HG02642 (cell line): ENCODE measurements around the gene MMD.
"Not testable (repeated sequence)": the region's sequence is repeated elsewhere in the genome, so short reads cannot be mapped to it uniquely, and the experiment has no call there.

Experiments
- ATAC-seq: cut with Tn5 transposase; IDR thresholded peaks from one replicate; pipeline ENCODE4 v1.9.1; 2021; ENCODE audit warnings: mild to moderate bottlenecking; ENCODE audit not compliant: unreplicated experiment, poor library complexity

The MMD gene

DNA sequence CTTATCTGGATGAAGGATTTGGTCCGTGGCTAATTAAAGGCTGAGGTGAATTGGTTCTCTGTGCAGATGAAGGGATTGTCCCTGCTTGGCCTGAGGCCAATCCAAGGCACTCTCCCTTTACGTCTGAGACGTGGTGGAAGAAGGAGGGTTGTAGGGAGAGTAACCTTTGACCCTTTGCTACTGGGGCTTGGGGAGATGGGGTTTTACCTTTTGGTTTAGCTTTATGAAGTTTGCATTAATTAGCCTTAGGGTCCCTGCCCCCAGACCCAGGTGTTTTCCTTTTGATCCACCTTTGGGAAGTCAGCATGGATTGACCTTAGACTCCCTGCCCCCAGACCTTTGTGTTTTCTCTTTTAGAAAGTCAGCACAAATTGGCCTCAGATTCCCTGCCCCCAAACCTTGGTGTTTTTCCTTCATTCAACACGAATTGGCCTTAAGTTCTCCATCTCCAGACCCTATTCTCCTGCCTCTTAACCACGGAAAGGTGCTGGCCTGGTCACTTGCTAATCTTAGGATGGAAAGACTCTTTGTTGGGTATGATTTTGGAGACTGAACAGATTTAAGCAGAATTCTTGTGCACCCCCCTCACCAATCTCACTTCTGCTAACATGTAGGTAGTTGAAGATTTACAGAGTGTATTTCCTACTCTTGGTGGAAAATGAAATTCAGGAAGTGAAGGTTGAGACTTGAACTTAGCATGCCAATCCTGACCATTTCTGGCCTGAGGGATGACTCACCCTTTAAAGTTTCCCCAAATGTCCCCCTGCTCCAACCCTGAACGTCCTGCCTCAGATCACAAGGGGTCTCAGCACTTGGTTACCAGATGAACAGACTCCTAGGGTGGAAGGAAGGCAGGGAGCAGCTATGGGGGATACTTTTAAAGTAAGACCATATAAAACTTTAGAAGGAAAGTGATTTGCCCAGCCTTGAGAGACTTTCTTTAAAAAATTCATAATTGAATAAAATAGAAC is 23.1 kb upstream of the MMD start:
- ATAC-seq = peak; percentile 78

GRCh38 chr17:55443904-55444303 is 22.3 kb upstream of the MMD start:
- no peak for ATAC-seq

GRCh38 chr17:55442953-55443683 is 21.5 kb upstream of the MMD start:
- ATAC-seq = no peak

- ATAC-seq = no peak
Measured at GRCh38 chr17:55442462-55442861, 20.8 kb upstream of the MMD start.

DNA sequence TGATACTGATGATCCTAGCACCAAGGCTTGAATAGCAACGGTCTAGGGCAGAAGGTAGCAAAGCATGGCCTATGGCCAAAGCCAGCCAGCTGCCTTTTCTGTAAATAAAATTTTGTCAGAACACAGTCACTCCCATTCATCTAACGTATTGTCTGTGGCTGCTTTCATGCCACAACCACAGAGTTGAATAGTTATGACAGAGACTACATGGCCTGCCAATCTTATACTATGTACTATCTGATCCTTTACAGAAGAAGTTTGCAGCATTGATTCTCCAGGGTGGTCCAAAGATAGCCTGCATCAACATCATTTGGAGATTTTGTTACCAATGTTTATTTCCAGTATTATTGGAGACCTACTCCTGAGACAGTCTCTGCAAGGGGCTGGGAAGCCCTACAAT is 19.9 kb upstream of the MMD start:
- ATAC-seq = no peak

DNA sequence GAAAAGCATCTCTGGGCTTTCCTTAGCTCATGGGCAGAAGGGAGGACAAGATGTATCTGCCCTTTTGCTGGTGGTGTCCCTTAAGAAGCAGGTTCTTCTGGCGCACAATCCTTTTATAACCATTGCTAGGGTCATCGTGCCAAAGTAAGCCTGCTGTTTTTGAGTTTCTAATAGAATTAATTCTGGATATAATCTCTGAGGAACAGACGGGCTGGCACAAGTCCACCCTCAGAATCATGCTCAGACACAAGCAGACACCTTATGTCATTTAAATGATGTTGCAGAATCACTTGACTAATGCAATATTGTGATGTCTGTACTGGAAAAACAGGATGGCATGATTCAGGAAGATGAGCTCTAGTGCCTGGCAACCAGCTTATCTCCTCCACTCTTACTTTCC is 18.8 kb upstream of the MMD start:
- no peak for ATAC-seq

GRCh38 chr17:55437159-55437605 is 15.5 kb upstream of the MMD start:
- ATAC-seq = peak; percentile 78

DNA sequence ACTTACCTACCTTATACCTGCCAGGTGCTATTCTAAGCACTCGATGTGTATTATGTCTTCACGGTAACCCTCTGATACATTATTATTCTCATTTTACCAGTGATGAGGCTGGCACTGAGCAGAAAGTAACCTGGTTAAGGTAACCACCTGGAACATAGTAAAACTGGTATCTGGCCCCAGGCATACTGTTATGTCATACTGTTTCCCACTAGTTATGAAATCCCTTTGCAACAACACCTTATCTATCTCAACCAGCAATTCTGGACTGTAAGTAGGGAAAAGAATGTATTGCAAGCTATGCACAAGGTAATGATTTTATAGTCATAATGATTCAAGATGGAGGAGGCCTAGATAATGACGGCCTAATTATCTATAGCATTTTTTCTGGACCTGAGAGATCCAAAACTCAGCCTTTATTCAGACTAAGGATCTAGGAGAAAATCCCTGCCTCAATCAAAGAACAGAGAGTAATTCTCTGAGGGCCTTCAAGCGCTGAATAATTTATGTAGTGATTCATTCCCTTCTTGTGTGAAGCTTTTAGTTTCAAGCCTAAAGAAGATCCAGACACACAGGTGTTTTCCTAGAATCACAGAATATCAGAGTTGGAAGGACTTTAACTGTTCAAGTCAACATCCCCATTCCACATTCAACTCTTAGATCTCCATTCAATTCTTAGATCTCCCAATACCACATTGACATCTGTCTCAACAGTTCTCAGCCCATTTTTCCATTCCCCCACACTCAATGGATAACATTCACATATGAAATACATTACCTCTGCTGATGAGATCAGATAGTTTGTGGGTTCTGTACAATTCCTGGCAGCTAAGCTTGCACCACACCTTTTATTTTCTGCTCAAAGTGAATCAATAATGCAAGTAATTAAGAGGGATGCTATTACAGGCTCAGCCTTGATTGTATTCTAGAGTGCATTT is 14.9 kb upstream of the MMD start:
- ATAC-seq = peak; percentile 22

- ATAC-seq = no peak
Measured at GRCh38 chr17:55435408-55435807, 13.8 kb upstream of the MMD start.

DNA sequence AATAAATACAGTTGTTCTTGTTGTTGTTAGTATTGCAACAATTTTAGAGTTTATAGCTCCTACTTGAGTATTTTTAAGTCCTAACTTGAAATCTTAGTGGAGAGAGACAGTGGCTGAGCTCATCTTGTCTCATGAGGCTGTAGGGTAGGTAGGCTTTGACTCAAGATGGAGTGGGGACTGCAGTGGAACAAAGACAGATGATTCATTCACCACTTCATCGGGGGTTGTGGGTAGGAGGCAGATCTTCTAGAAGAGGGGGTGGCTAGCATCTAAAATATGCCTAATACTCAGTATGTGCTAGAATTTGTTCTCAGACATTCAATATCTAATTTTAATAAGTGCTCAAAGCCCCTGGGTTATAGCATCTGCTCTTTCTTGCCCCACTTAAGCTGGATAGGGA is 13.1 kb upstream of the MMD start:
- ATAC-seq = no peak

GRCh38 chr17:55433629-55434422 is 12.2 kb upstream of the MMD start:
- ATAC-seq = no peak

- no peak for ATAC-seq
Measured at GRCh38 chr17:55433029-55433628, 11.5 kb upstream of the MMD start.

- no peak for ATAC-seq
Measured at GRCh38 chr17:55432358-55433028, 10.9 kb upstream of the MMD start.

GRCh38 chr17:55431914-55432313 is 10.3 kb upstream of the MMD start:
- not testable (repeated sequence) for ATAC-seq

- ATAC-seq = no peak
Measured at GRCh38 chr17:55430541-55431288, 9.1 kb upstream of the MMD start.

GRCh38 chr17:55427587-55427882 is 5.9 kb upstream of the MMD start:
- peak; percentile 29 for ATAC-seq

GRCh38 chr17:55426851-55427586 is 5.4 kb upstream of the MMD start:
- peak; percentile 57 for ATAC-seq
